ENCODE data around the gene EPHA5. TPM values are rescaled to one million over a fixed set of nuclear protein-coding genes. Genes with fewer than 3 reads are reported as not detected.

Gene EPHA5
- total and polyA plus RNA-seq, 4 donors = 0.02 to 0.15 (median 0.11) TPM; not detected in 1

GRCh38 chr4:65552057-65552456 lies 118.2 kb downstream of the EPHA5 start:
- ATAC-seq (ENCODE audit: insufficient read depth, low FRiP score) (no peak), DNase-seq (no peak)
- no peak for TF ChIP-seq CTCF (IDR thresholded peaks at IDR 0.05; ENCODE audit: control extremely low read depth, extremely low read depth)

DNA sequence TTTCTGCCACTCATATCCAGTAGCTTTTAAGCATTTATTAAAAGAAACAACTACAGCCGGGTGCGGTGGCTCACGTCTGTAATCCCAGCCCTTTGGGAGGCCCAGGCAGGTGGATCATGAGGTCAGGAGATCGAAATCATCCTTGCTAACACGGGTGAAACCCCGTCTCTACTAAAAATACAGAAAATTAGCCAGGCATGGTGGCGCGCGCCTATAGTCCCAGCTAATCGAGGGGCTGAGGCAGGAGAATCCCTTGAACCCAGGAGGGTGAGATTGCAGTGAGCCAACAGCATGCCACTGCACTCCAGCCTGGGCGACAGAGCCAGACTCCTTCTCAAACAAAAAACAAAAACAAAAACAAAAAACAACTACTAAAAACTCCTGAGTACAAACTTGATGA lies 119.8 kb downstream of the EPHA5 start:
- ATAC-seq (ENCODE audit: insufficient read depth, low FRiP score) (no peak), DNase-seq (no peak)
- no peak overlapping the region for H3K27ac ChIP-seq (ENCODE audit: low read depth in 1 of 2, low read length in 1 of 2)
- H3K4me3 ChIP-seq = no peak overlapping the region
- H3K36me3 ChIP-seq (ENCODE audit: control insufficient read depth in 4 of 4, insufficient read depth in 4 of 4, low read length in 4 of 4) = no peaks in the 10 kb centered on the region
- H3K9ac ChIP-seq (ENCODE audit: insufficient read depth in 1 of 2, low read length in 2 of 2) = no peak overlapping the region
- no peak for TF ChIP-seq CTCF (IDR thresholded peaks at IDR 0.05; ENCODE audit: control extremely low read depth, extremely low read depth)
- no peaks in the 10 kb centered on the region for H3K9me3 ChIP-seq (ENCODE audit: control insufficient read depth in 4 of 4, insufficient read depth in 3 of 4, low read length in 3 of 4)
- 89 to 91% methylated on average over 11 of the region's 11 CpGs for WGBS, 2 donors
- H3K27me3 ChIP-seq (ENCODE audit: control insufficient read depth in 3 of 3, insufficient read depth in 3 of 3, low read length in 2 of 3) = no peaks in the 10 kb centered on the region
- no peaks in the 10 kb centered on the region for H3K4me1 ChIP-seq (ENCODE audit: control insufficient read depth in 5 of 5, insufficient read depth in 5 of 5, low read length in 5 of 5)

More at GRCh38 chr4:65552057-65552456, 118.2 kb downstream of the EPHA5 start:
- Histone ChIP-seq H3K27me3 (ENCODE audit: control insufficient read depth in 3 of 3, insufficient read depth in 3 of 3, low read length in 2 of 3) (no peaks in the 10 kb centered on the region), H3K27ac (ENCODE audit: low read depth in 1 of 2, low read length in 1 of 2) (no peak overlapping the region), H3K4me1 (ENCODE audit: control insufficient read depth in 5 of 5, insufficient read depth in 5 of 5, low read length in 5 of 5) (no peaks in the 10 kb centered on the region), H3K9ac (ENCODE audit: insufficient read depth in 1 of 2, low read length in 2 of 2) (no peak overlapping the region), H3K4me3 (no peak overlapping the region), H3K36me3 (ENCODE audit: control insufficient read depth in 4 of 4, insufficient read depth in 4 of 4, low read length in 4 of 4) (no peaks in the 10 kb centered on the region), H3K9me3 (ENCODE audit: control insufficient read depth in 4 of 4, insufficient read depth in 3 of 4, low read length in 3 of 4) (no peaks in the 10 kb centered on the region)
- 81% methylated on average over 8 of the region's 8 CpGs for WGBS, 2 donors

DNA sequence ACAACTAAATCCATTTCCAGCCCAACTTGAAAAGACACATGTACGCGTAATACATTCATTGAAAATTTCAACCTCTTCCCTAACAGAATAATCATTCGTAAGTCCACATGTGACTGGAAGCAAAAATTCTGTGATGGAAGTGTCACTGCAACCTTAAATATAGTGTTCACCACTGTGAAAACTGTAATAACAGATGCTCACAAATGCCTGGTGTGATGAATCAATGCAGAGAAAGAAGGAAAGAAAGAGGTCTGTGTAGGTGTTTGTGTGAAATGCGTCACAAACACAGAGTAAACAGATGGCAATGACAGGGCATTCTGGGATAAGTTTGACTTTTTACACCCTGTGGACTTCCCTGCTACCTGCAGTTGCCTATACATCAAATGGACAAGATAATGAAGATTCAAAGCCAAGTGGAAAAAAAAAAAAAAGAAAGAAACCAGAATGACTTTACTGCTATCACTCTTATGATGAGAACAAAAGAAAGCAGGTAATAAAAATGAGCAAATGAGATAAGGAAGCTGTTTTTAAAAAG lies 123.3 kb downstream of the EPHA5 start:
- ATAC-seq (ENCODE audit: insufficient read depth, low FRiP score) (no peak), DNase-seq (no peak)
- TF ChIP-seq CTCF (IDR thresholded peaks at IDR 0.05; ENCODE audit: control extremely low read depth, extremely low read depth) = no peak
- Histone ChIP-seq H3K36me3 (ENCODE audit: control insufficient read depth in 4 of 4, insufficient read depth in 4 of 4, low read length in 4 of 4) (no peaks in the 10 kb centered on the region), H3K27me3 (ENCODE audit: control insufficient read depth in 3 of 3, insufficient read depth in 3 of 3, low read length in 2 of 3) (no peaks in the 10 kb centered on the region), H3K9ac (ENCODE audit: insufficient read depth in 1 of 2, low read length in 2 of 2) (no peak overlapping the region), H3K27ac (ENCODE audit: low read depth in 1 of 2, low read length in 1 of 2) (no peak overlapping the region), H3K4me1 (ENCODE audit: control insufficient read depth in 5 of 5, insufficient read depth in 5 of 5, low read length in 5 of 5) (no peaks in the 10 kb centered on the region), H3K4me3 (no peak overlapping the region), H3K9me3 (ENCODE audit: control insufficient read depth in 4 of 4, insufficient read depth in 3 of 4, low read length in 3 of 4) (no peaks in the 10 kb centered on the region)
- WGBS, 2 donors = 82 to 85% methylated on average over 4 of the region's 4 CpGs

- Histone ChIP-seq H3K4me3 (no peak overlapping the region), H3K9me3 (ENCODE audit: control insufficient read depth in 4 of 4, insufficient read depth in 3 of 4, low read length in 3 of 4) (no peaks in the 10 kb centered on the region), H3K36me3 (ENCODE audit: control insufficient read depth in 4 of 4, insufficient read depth in 4 of 4, low read length in 4 of 4) (no peaks in the 10 kb centered on the region), H3K27me3 (ENCODE audit: control insufficient read depth in 3 of 3, insufficient read depth in 3 of 3, low read length in 2 of 3) (no peaks in the 10 kb centered on the region), H3K4me1 (ENCODE audit: control insufficient read depth in 5 of 5, insufficient read depth in 5 of 5, low read length in 5 of 5) (no peaks in the 10 kb centered on the region), H3K9ac (ENCODE audit: insufficient read depth in 1 of 2, low read length in 2 of 2) (no peak overlapping the region), H3K27ac (ENCODE audit: low read depth in 1 of 2, low read length in 1 of 2) (no peak overlapping the region)
- DNase-seq (no peak), ATAC-seq (ENCODE audit: insufficient read depth, low FRiP score) (no peak)
- TF ChIP-seq CTCF (IDR thresholded peaks at IDR 0.05; ENCODE audit: control extremely low read depth, extremely low read depth) = no peak
- WGBS, 2 donors = 76 to 77% methylated on average over 3 of the region's 3 CpGs
These were observed 131.7 kb downstream of the EPHA5 start for GRCh38 chr4:65538571-65538970.
